DND-41 (cell line): ENCODE results near the gene ARHGAP15.

Experiments used
- EZH2 ChIP-seq: IDR thresholded peaks from 3 replicates; pipeline ENCODE4 v1.6.1; 2012; ENCODE audit warnings: borderline replicate concordance, low read depth, mild to moderate bottlenecking, moderate library complexity, low read length, inconsistent platforms; ENCODE audit not compliant: severe bottlenecking
- TF ChIP-seq, protein P1 (sequence below): IDR thresholded peaks from 2 replicates; pipeline ENCODE4 v1.5.1; 2012; ENCODE audit warnings: borderline replicate concordance, low read length, moderate library complexity, mild to moderate bottlenecking; ENCODE audit not compliant: poor library complexity, severe bottlenecking; ENCODE audit errors: extremely low read depth

GRCh38 chr2:143169105-143169504 is 39.9 kb downstream of the ARHGAP15 start:
- TF ChIP-seq, protein P1, sequence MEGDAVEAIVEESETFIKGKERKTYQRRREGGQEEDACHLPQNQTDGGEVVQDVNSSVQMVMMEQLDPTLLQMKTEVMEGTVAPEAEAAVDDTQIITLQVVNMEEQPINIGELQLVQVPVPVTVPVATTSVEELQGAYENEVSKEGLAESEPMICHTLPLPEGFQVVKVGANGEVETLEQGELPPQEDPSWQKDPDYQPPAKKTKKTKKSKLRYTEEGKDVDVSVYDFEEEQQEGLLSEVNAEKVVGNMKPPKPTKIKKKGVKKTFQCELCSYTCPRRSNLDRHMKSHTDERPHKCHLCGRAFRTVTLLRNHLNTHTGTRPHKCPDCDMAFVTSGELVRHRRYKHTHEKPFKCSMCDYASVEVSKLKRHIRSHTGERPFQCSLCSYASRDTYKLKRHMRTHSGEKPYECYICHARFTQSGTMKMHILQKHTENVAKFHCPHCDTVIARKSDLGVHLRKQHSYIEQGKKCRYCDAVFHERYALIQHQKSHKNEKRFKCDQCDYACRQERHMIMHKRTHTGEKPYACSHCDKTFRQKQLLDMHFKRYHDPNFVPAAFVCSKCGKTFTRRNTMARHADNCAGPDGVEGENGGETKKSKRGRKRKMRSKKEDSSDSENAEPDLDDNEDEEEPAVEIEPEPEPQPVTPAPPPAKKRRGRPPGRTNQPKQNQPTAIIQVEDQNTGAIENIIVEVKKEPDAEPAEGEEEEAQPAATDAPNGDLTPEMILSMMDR, result no peak
- no peak for TF ChIP-seq EZH2
